ENCODE results near the gene DOC2B. TPM values are rescaled to one million over a fixed set of nuclear protein-coding genes. Genes with fewer than 3 reads are reported as not detected.

DOC2B gene
- total RNA-seq, 1 experiment from 2014 or later = 0.17 TPM

DNA sequence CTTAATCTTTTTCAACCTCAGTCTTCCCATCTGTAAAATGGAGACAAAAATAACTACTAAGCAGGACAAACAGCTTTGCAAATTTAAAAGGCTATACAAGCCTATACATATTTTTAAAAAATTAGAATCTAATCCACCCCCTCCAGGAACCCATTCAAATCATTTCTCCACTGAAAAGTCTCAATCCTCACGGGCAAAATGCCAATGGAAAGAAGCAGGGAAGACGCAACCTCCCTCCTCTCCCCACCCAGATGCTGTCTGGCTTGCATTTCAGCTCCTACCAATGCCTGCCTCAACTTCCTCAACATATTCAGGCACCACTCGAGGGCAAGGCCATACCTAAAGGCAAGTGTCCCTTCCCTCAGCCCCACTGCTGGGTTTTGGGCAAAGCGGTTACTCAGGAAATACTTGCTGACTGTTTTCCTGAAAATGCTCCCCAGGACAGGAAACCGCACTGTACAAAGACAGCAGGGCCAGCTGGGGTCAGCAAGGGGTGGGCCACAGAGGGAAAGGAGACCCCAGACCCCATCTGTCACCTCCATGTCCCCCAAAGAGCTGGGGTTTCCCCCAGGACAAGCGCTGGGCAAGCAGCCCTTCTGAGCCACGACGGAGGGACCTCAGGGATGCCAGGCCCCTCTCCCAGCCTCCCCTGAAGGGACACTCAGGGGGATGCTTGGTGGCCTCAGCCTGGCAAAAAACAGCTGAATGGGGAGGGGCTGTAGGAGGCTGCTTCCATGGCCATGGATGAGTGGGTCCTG, 47.7 kb upstream of the DOC2B start:
- CTCF ChIA-PET = no interaction called here
- Histone ChIP-seq H3K4me3 (ENCODE audit: low read depth, low read length, poor library complexity, severe bottlenecking) (no peak overlapping the region), H3K4me1 (ENCODE audit: insufficient read depth, low read length, poor library complexity, severe bottlenecking) (no peaks in the 10 kb centered on the region), H3K36me3 (ENCODE audit: insufficient read depth, low read length, poor library complexity, severe bottlenecking) (no peaks in the 10 kb centered on the region), H3K27me3 (replicated peaks; ENCODE audit: insufficient read depth, low read depth, low read length, poor library complexity) (no peaks in the 10 kb centered on the region), H3K27ac (ENCODE audit: low read depth, low read length, poor library complexity, severe bottlenecking) (no peak overlapping the region), H3K9me3 (ENCODE audit: low read depth, low read length, poor library complexity, severe bottlenecking) (no peaks in the 10 kb centered on the region)
- DNase-seq (ENCODE audit: low spot score) = no peak
- intact Hi-C loops (cut with micrococcal nuclease; ENCODE audit: unreplicated experiment) = no loop called here
- POLR2A ChIA-PET (ENCODE audit: low non-redundant PET) = no interaction called here
- TF ChIP-seq EZH2 (IDR thresholded peaks at IDR 0.05; ENCODE audit: borderline replicate concordance, low read depth, low read length, poor library complexity, severe bottlenecking) = no peak
- TF ChIP-seq CTCF (conservative IDR thresholded peaks at IDR 0.05; ENCODE audit: low read depth, low read length) = no peak
- no TSS peak for BruUV-seq (replicated peaks)

DNA sequence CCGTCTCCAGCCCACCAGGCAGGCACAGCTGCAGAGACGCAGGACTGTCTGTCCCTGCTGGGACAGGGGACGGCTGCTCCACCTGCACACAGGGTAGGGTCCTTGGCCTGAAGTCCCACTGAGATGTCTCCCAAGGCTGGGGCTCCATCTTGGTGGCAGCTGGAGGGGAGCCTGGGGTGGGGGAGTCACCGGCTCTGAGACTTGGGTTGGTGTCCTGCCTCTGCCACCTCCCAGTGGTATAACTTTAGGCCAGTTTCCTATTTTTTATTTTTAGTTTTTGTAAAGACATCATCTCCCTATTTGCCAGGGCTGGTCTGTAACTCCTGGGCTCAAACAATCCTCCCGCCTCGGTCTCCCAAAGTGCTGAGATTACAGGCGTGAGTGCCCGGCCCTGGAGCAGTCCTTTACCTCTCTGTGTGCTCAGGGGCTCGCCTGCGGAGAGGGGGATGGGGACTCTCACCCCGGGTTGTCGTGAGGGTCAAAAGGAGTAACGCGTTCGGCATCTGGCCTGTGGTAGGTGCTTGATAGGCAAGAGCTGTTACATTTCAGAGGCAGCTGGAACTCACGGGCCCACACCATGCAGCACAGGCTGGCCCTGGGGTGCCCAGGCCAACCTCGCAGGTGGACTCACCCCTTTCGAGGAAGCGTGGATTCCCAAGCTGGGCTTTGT, 46.6 kb upstream of the DOC2B start:
- Histone ChIP-seq H3K4me3 (ENCODE audit: low read depth, low read length, poor library complexity, severe bottlenecking) (no peak overlapping the region), H3K4me1 (ENCODE audit: insufficient read depth, low read length, poor library complexity, severe bottlenecking) (no peaks in the 10 kb centered on the region), H3K27ac (ENCODE audit: low read depth, low read length, poor library complexity, severe bottlenecking) (no peak overlapping the region), H3K36me3 (ENCODE audit: insufficient read depth, low read length, poor library complexity, severe bottlenecking) (no peaks in the 10 kb centered on the region), H3K9me3 (ENCODE audit: low read depth, low read length, poor library complexity, severe bottlenecking) (no peaks in the 10 kb centered on the region), H3K27me3 (replicated peaks; ENCODE audit: insufficient read depth, low read depth, low read length, poor library complexity) (no peaks in the 10 kb centered on the region)
- CTCF ChIA-PET = no interaction called here
- intact Hi-C loops (cut with micrococcal nuclease; ENCODE audit: unreplicated experiment) = no loop called here
- no peak for DNase-seq (ENCODE audit: low spot score)
- BruUV-seq (replicated peaks) = no TSS peak
- POLR2A ChIA-PET (ENCODE audit: low non-redundant PET) = no interaction called here
- no peak for TF ChIP-seq CTCF (conservative IDR thresholded peaks at IDR 0.05; ENCODE audit: low read depth, low read length)
- TF ChIP-seq EZH2 (IDR thresholded peaks at IDR 0.05; ENCODE audit: borderline replicate concordance, low read depth, low read length, poor library complexity, severe bottlenecking) = no peak

DNA sequence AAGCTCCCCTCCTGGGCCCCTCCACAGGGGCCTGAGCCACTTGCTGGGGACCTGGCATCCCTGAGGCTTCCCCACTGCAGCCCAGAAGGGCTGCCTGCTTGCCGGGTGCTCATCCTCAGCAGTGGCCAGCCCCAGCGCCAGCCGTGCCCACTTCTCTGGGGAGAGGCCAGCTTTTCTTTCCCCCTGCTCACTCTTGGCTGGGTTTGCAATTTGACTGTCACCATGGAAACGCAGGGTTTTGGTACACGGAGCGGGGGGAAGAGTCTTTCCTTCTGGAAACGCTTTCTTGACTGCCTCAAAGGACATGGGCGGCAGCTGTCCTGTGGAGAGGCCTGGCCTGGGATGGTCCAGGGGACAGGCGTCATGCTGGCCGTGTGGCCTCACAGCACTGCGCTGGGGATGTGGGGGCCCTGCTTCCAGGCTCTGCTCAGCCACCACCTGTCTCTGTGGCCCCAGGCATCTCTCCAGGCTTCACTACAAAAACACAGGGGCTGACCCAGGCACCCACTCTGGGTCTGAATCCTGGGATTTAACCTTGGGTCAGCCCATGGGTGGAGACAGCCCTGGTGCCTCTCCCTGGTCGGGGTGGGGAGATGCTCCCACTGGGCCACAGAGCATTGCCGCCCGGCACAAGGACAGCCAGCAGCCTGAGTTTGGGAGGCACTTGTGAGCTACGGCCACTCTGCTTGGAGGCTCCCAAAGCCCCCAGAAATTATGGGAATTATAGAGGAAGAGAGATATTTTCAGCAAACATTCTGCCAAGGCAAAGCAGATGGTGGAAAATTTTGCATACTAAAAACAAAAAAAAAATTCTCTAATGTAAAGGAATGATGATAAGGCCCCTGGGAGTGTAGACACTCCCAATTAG, 45.9 kb upstream of the DOC2B start:
- TF ChIP-seq EZH2 (IDR thresholded peaks at IDR 0.05; ENCODE audit: borderline replicate concordance, low read depth, low read length, poor library complexity, severe bottlenecking) = no peak
- no peak for TF ChIP-seq CTCF (conservative IDR thresholded peaks at IDR 0.05; ENCODE audit: low read depth, low read length)
- Histone ChIP-seq H3K27ac (ENCODE audit: low read depth, low read length, poor library complexity, severe bottlenecking) (no peak overlapping the region), H3K36me3 (ENCODE audit: insufficient read depth, low read length, poor library complexity, severe bottlenecking) (no peaks in the 10 kb centered on the region), H3K27me3 (replicated peaks; ENCODE audit: insufficient read depth, low read depth, low read length, poor library complexity) (no peaks in the 10 kb centered on the region), H3K9me3 (ENCODE audit: low read depth, low read length, poor library complexity, severe bottlenecking) (no peaks in the 10 kb centered on the region), H3K4me3 (ENCODE audit: low read depth, low read length, poor library complexity, severe bottlenecking) (no peak overlapping the region), H3K4me1 (ENCODE audit: insufficient read depth, low read length, poor library complexity, severe bottlenecking) (no peaks in the 10 kb centered on the region)
- POLR2A ChIA-PET (ENCODE audit: low non-redundant PET) = no interaction called here
- BruUV-seq (replicated peaks) = no TSS peak
- intact Hi-C loops (cut with micrococcal nuclease; ENCODE audit: unreplicated experiment) = no loop called here
- CTCF ChIA-PET = no interaction called here
- no peak for DNase-seq (ENCODE audit: low spot score)
